OCI-LY7 (cell line): ENCODE results near the gene PCED1B.

Source experiments
- EZH2phosphoT487 ChIP-seq: fragments of 200-600 bp; sonication (generic); IDR thresholded peaks from 2 replicates; pipeline ENCODE4 v1.6.1; 2018; ENCODE audit warnings: low read depth, borderline replicate concordance, mild to moderate bottlenecking, mixed run types, antibody characterized with exemption, low read length, moderate library complexity, mixed read lengths
- TF ChIP-seq, protein P1 (sequence below): fragments of 200-600 bp; sonication (generic); conservative IDR thresholded peaks from 2 replicates; pipeline ENCODE4 v1.5.1; 2014; ENCODE audit warnings: mild to moderate bottlenecking, antibody characterized with exemption, low read length, moderate library complexity, mixed read lengths

DNA sequence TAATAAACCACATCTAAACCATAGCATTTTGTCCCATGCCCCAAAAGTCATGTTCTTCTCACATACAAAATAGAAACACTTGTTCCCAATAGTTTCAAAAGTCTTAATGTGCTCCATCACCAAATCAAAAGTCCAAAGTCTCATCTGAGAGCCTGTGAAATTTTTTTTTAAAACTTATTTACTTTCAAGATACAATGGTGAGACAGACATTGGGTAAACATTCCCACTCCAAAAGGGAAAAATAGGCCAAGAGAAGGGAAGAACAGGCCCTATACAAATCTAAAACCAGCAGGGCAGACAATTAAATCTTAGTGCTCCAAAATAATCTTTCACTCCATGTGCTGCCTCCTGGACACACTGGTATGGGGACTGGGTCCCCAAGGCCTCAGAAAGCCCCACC, 84.7 kb downstream of the PCED1B start:
- TF ChIP-seq, protein P1, sequence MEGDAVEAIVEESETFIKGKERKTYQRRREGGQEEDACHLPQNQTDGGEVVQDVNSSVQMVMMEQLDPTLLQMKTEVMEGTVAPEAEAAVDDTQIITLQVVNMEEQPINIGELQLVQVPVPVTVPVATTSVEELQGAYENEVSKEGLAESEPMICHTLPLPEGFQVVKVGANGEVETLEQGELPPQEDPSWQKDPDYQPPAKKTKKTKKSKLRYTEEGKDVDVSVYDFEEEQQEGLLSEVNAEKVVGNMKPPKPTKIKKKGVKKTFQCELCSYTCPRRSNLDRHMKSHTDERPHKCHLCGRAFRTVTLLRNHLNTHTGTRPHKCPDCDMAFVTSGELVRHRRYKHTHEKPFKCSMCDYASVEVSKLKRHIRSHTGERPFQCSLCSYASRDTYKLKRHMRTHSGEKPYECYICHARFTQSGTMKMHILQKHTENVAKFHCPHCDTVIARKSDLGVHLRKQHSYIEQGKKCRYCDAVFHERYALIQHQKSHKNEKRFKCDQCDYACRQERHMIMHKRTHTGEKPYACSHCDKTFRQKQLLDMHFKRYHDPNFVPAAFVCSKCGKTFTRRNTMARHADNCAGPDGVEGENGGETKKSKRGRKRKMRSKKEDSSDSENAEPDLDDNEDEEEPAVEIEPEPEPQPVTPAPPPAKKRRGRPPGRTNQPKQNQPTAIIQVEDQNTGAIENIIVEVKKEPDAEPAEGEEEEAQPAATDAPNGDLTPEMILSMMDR, result no peak
- no peak for TF ChIP-seq EZH2phosphoT487
